Right cardiac atrium (tissue), 5 donors: ENCODE measurements around the gene EEFSEC. TPM values are rescaled to one million over a fixed set of nuclear protein-coding genes. Genes with fewer than 3 reads are reported as not detected.
A peak's percentile ranks its signal among the peaks of the same experiment; 100 is the strongest.

ENCODE experiments used
- ATAC-seq, 2 donors: fragments of 200-7000 bp; cut with Tn5 transposase; one replicate each; pipeline versions ENCODE4 v1.8.0 to v1.9.1; 2020; ENCODE audit warnings: moderate library complexity in 2 of 2, mild to moderate bottlenecking in 1 of 2
- DNase-seq, 3 donors: peaks; one replicate each; pipeline ENCODE4 v3.0.0-alpha.2; 2020
- H3K27ac ChIP-seq: one replicate; pipeline ENCODE4 v1.5.1; 2013; ENCODE audit warnings: mild to moderate bottlenecking, low read length, control low read depth, moderate library complexity
- H3K27me3 ChIP-seq: one replicate; pipeline ENCODE4 v1.6.1; 2013; ENCODE audit not compliant: control insufficient read depth, insufficient read depth
- H3K4me1 ChIP-seq: one replicate; pipeline ENCODE4 v1.6.1; 2013; ENCODE audit warnings: low read length; ENCODE audit not compliant: control insufficient read depth, insufficient read depth
- H3K4me3 ChIP-seq: one replicate; pipeline ENCODE4 v1.5.1; 2013; ENCODE audit warnings: low read length, control low read depth
- H3K9me3 ChIP-seq: one replicate; pipeline ENCODE4 v1.6.1; 2013; ENCODE audit warnings: low read length; ENCODE audit not compliant: control insufficient read depth
- WGBS: extraction: QIAGEN DNeasy Blood & Tissue Kit; methylation state at CpG from one replicate; pipeline ENCODE4 v1.1.7; 2013; 5-methylcytosine and 5-hydroxymethylcytosine counted together
- intact Hi-C, 4 donors: fragments of 100-400 bp; cut with DNase I; formaldehyde crosslinking; loops; one replicate each; pipeline versions ENCODE4 v1.11.0 to v1.14.0; 2022 to 2023
- polyA plus RNA-seq: library from polyadenylated mRNA; stranded (reverse); fragments of 200-250 nt; gene quantifications from one replicate; pipeline ENCODE4 v1.2.3, GENCODE V29; 2013
- total RNA-seq, 4 donors: library from RNA; stranded (reverse); fragmentation: NEBNext Ultra II Directional; extraction: Animal tissue kit (Norgen Biotek cat#: 25700); gene quantifications; one replicate each; pipeline ENCODE4 v1.2.1, GENCODE V29; 2021
- donor health status: healthy with polysubstance abuse.
- donor health status: DM: no; HTN: yes; CAD: no.
- donor health status: DM: no; HTN: no; CAD: no.
- donor health status: DM: no; HTN: yes; CAD: no; lungs with severe emphysema.
- donor health status: DM: yes; HTN: yes; CAD: no.

Gene EEFSEC
- total and polyA plus RNA-seq, 5 donors: 14.7 to 17.6 (median 15.6) TPM

GRCh38 chr3:128127236-128127635, 26.0 kb upstream of the EEFSEC start:
- ATAC-seq: no peak
- 57% methylated on average over 2 of the region's 2 CpGs for WGBS
- intact Hi-C loops: no loop called here

GRCh38 chr3:128128251-128128650, 25.0 kb upstream of the EEFSEC start:
- intact Hi-C loops: no loop called here
- peaks cover 2% of the 10 kb centered on the region for H3K9me3 ChIP-seq
- H3K27ac ChIP-seq: no peak overlapping the region
- no peaks in the 10 kb centered on the region for H3K4me1 ChIP-seq
- DNase-seq: no peak
- H3K4me3 ChIP-seq: no peak overlapping the region
- H3K27me3 ChIP-seq: no peaks in the 10 kb centered on the region
- ATAC-seq: no peak
- 33% methylated on average over 1 of the region's 1 CpG for whole genome bisulfite sequencing

More at GRCh38 chr3:128127236-128127635, 26.0 kb upstream of the EEFSEC start:
- no peak overlapping the region for H3K27ac ChIP-seq
- H3K27me3 ChIP-seq: no peaks in the 10 kb centered on the region
- no peaks in the 10 kb centered on the region for H3K4me1 ChIP-seq
- DNase-seq: no peak
- H3K4me3 ChIP-seq: no peak overlapping the region
- H3K9me3 ChIP-seq: peaks cover 2% of the 10 kb centered on the region

- DNase-seq: no peak
- 84% methylated on average over 7 of the region's 7 CpGs for WGBS
- intact Hi-C loops: loop anchor here in 3 of 4 donors (2.0 to 10.0 kb wide), 4 partner anchors 35 to 57 kb away; no protein-coding TSS in a partner anchor
These were observed 21.2 kb upstream of the EEFSEC start for GRCh38 chr3:128131897-128132646.

DNA sequence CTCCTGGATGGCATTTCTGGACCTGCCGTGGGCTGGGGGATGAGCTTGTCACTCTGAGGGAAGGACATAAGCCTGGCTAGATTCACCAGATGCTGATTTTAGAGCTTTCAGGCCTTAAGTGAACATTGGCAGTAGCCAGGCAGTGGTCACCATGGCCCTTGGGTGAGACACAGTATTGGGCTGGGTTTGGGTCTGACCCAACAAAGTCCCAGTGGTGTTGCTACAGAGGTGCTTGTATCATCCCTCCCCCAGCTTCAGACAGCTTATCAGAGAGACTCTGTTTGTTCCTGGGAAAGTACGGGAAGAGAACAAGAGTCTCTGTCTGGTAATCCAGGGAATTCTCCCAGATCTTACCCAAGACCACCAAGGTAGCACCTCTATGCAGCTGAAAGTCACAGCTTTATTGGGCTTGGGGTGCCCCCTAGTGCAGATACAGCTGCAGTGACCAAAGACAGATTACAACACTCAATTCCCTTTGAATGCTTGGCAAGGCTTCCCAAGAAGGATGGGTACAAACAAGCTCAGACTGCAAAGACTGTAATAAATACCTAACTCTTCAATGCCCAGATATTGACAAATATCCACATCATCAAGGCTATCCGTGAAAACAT, 19.9 kb upstream of the EEFSEC start:
- WGBS: 55% methylated on average over 3 of the region's 3 CpGs

More at GRCh38 chr3:128131897-128132646, 21.2 kb upstream of the EEFSEC start:
- Histone ChIP-seq H3K4me1 (no peaks in the 10 kb centered on the region), H3K9me3 (peaks cover 2% of the 10 kb centered on the region), H3K27me3 (no peaks in the 10 kb centered on the region), H3K4me3 (no peak overlapping the region), H3K27ac (no peak overlapping the region)
- ATAC-seq: no peak

DNA sequence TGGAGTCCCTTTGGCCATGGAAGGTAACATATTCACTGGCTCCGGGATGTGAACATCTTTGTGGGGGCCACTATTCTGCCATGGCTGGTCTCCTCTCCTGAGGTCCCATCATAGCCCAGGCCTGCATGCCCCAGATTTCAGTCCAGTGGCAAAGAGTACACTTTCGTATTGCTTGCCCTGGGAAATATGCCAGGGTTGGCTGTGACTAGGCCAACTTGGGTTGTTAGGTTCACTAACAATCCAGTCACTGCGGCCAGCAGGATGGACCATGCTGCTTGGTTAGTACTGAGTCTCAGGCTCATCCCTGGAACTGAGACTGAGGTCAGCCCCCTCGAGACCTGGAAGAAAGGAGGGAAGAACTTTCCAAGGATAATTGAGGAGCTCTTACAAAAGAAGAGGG, 9.8 kb upstream of the EEFSEC start:
- Histone ChIP-seq H3K4me1 (no peaks in the 10 kb centered on the region), H3K27ac (no peak overlapping the region), H3K27me3 (no peaks in the 10 kb centered on the region), H3K4me3 (no peak overlapping the region), H3K9me3 (no peaks in the 10 kb centered on the region)
- DNase-seq (no peak), ATAC-seq (no peak)
- WGBS: 85% methylated on average over 4 of the region's 4 CpGs
- intact Hi-C loops: no loop called here

More for the DNA sequence above, 19.9 kb upstream of the EEFSEC start:
- Histone ChIP-seq H3K9me3 (peaks cover 2% of the 10 kb centered on the region), H3K4me1 (no peaks in the 10 kb centered on the region), H3K27me3 (no peaks in the 10 kb centered on the region), H3K27ac (no peak overlapping the region), H3K4me3 (no peak overlapping the region)
- DNase-seq (peak in 1 of 3 donors; percentile 22), ATAC-seq (peak; percentile 64 to 80)
- intact Hi-C loops: loop anchor here in 3 of 4 donors (2.0 to 10.0 kb wide), 4 partner anchors 36 to 59 kb away; no protein-coding TSS in a partner anchor

DNA sequence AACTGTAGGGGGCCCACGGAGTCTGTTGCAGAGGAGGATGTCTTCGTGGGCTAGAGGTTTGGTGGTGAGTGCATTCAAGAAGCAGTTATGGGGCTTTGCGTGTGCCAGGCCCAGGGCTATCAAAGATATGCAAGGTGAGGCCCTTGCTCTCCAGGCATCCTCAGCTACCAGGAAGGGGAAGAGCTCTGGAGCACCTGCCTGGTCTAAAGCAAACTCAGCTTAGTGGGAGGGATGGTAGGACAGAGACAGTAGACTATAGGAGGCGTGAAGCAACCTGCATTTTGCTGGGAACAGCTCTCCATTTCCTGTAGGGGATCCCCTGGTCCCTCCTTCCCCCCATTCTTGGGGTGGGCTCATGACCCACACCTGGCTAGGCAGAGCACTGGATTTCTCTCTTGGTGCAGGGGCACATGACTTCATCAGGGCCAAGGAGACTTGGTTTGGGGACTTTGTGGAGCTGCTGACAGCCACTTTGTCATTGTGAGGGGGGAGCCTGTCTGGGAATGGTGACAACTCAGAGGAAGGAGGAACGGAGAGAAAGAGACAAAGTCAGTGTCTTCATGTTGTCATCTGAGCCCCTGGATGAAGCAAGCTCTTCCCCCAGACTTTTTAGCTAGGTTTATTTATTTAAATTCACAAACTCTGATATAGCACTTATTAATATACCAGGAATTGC, 8.6 kb upstream of the EEFSEC start:
- no peak for ATAC-seq
- Histone ChIP-seq H3K9me3 (no peaks in the 10 kb centered on the region), H3K4me1 (no peaks in the 10 kb centered on the region), H3K27me3 (no peaks in the 10 kb centered on the region), H3K27ac (no peak overlapping the region), H3K4me3 (no peak overlapping the region)
- intact Hi-C loops: no loop called here
- 68% methylated on average over 5 of the region's 5 CpGs for WGBS
- DNase-seq: no peak

DNA sequence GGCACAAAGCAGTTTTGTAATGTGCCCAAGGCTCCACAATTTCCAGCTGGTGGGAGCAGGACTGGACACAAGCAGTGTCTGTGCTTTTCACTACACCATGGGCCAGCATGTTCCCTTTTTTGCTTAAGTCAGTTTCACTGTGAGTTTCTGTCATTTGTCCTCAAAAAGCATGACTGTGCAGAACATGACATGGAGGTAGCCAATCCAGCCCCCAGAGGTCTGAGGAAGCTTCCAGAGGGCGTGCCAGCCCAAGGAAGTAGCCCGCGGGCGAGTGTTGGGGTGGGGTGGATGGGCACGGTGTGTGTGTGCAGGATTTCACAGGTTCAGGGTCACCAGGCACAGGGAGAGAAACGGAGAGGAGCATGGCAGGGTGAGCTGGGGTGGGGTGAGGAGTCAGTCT, 8.0 kb upstream of the EEFSEC start:
- peak; percentile 59 to 71 for ATAC-seq

DNA sequence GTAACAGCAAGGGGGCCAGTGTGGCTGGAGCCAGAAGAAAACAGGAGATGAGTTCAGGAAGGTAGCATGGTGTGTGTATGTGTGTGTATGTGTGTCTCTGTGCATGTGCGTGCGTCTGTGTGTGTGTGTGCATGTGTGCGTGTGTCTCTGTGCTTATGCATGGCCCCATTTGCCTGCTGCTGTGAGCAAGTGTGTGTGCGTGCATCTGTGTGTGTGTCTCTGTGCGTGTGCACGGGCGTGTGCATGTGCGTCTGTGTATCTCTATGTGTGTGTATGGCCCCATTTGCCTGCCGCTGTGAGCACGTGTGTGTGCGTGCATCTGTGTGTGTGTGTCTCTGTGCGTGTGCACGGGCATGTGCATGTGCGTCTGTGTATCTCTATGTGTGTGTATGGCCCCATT, 7.1 kb upstream of the EEFSEC start:
- no peak for ATAC-seq

More for the DNA sequence above, 8.0 kb upstream of the EEFSEC start:
- Histone ChIP-seq H3K4me1 (no peaks in the 10 kb centered on the region), H3K4me3 (no peak overlapping the region), H3K27me3 (no peaks in the 10 kb centered on the region), H3K9me3 (no peaks in the 10 kb centered on the region), H3K27ac (no peak overlapping the region)
- intact Hi-C loops: no loop called here
- DNase-seq: peak; percentile 40 to 77 (median 66)
- WGBS: 54% methylated on average over 6 of the region's 6 CpGs

DNA sequence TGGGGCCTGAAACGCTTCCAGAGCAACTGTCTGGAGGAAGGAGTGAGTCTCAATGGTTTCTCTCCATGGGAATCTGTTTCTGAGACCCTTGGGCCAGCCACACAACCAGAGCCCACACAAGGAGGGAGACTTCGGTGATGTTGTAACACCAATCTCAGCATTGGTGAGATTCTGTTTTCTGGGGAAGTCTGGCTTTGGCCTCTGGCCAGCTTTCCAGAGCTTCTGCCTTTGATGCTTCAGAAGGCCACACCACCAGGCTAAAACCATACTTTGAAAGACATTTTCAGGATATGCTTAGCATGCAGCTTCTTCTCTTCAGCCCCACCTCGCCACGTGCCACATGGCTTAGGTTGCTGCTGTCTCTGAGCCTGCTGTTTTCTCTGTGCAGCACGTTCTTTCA, 3.6 kb upstream of the EEFSEC start:
- intact Hi-C loops: no loop called here
- no peaks in the 10 kb centered on the region for H3K4me1 ChIP-seq
- H3K9me3 ChIP-seq: no peaks in the 10 kb centered on the region
- ATAC-seq (no peak), DNase-seq (peak; percentile 35 to 76 (median 66))
- H3K27me3 ChIP-seq: no peaks in the 10 kb centered on the region
- no peak overlapping the region for H3K4me3 ChIP-seq
- 77% methylated on average over 5 of the region's 5 CpGs for WGBS
- no peak overlapping the region for H3K27ac ChIP-seq

More for the DNA sequence above, 7.1 kb upstream of the EEFSEC start:
- no peak for DNase-seq
- H3K4me1 ChIP-seq: no peaks in the 10 kb centered on the region
- H3K9me3 ChIP-seq: no peaks in the 10 kb centered on the region
- no peak overlapping the region for H3K27ac ChIP-seq
- intact Hi-C loops: no loop called here
- no peaks in the 10 kb centered on the region for H3K27me3 ChIP-seq
- no peak overlapping the region for H3K4me3 ChIP-seq
- 93% methylated on average over 14 of the region's 14 CpGs for WGBS

DNA sequence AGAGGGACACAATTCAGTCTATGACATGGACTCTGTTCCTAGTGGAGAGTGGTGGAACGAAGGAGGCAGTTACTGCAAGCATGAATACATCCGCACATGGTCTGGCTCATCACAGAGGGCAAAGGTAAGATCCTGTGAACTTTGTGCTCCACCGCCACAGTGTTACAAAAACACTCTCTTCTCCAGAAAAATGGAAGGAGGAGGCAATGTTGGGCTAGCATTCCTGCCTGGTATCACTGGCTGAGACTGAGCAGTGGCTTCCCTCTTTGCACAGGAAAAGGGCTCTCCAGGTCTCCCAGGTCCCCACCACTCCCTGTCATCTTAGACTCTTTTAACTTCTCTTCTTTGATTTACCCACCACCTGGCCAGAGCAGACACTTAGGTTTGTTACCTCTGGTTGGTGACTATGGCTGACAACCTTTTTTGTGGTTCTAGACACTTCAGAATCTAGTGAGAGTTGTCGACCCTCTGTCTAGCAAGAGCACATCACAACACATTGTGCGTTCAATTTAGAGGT, 1.5 kb upstream of the EEFSEC start:
- Histone ChIP-seq H3K9me3 (no peaks in the 10 kb centered on the region), H3K4me3 (no peak overlapping the region), H3K4me1 (no peaks in the 10 kb centered on the region), H3K27me3 (no peaks in the 10 kb centered on the region), H3K27ac (no peak overlapping the region)
- DNase-seq: no peak
- 84% methylated on average over 5 of the region's 5 CpGs for WGBS
- no peak for ATAC-seq
- intact Hi-C loops: no loop called here
